Mesodermal cell (in vitro differentiated cells): Measurements from ENCODE around the gene OGFR. TPM values are rescaled to one million over a fixed set of nuclear protein-coding genes. Genes with fewer than 3 reads are reported as not detected.

Experiments
- H3K27ac ChIP-seq: 2 replicates; pipeline ENCODE4 v1.7.0; 2013; ENCODE audit warnings: mild to moderate bottlenecking, low read depth, low read length, moderate library complexity; ENCODE audit not compliant: severe bottlenecking
- H3K36me3 ChIP-seq: 2 replicates; pipeline ENCODE4 v1.7.1; 2013; ENCODE audit warnings: mild to moderate bottlenecking, low read length, moderate library complexity; ENCODE audit not compliant: control insufficient read depth, insufficient read depth
- H3K4me1 ChIP-seq: one replicate; pipeline ENCODE4 v1.7.1; 2013; ENCODE audit warnings: mild to moderate bottlenecking, low read length; ENCODE audit not compliant: insufficient read depth, control insufficient read depth, poor library complexity, severe bottlenecking
- H3K4me3 ChIP-seq: 2 replicates; pipeline ENCODE4 v1.7.0; 2013; ENCODE audit warnings: low read length, control low read depth, mild to moderate bottlenecking; ENCODE audit not compliant: insufficient read depth, poor library complexity, severe bottlenecking; ENCODE audit errors: extremely low read depth
- H3K9me3 ChIP-seq: 2 replicates; pipeline ENCODE4 v1.7.1; 2013; ENCODE audit warnings: mild to moderate bottlenecking, low read length, moderate library complexity; ENCODE audit not compliant: control insufficient read depth
- WGBS, 2 experiments: methylation state at CpG; one replicate each; pipeline ENCODE4 v1.1.5; 2013; ENCODE audit warnings: missing lambda C conversion rate in 2 of 2; ENCODE audit not compliant: insufficient coverage in 2 of 2; 5-methylcytosine and 5-hydroxymethylcytosine counted together
- polyA plus RNA-seq, 2 experiments: library from polyadenylated mRNA; stranded (reverse); fragments of 50-300 nt; gene quantifications; one replicate each; pipeline ENCODE4 v1.2.3, GENCODE V29; 2013

Gene OGFR, protein sequence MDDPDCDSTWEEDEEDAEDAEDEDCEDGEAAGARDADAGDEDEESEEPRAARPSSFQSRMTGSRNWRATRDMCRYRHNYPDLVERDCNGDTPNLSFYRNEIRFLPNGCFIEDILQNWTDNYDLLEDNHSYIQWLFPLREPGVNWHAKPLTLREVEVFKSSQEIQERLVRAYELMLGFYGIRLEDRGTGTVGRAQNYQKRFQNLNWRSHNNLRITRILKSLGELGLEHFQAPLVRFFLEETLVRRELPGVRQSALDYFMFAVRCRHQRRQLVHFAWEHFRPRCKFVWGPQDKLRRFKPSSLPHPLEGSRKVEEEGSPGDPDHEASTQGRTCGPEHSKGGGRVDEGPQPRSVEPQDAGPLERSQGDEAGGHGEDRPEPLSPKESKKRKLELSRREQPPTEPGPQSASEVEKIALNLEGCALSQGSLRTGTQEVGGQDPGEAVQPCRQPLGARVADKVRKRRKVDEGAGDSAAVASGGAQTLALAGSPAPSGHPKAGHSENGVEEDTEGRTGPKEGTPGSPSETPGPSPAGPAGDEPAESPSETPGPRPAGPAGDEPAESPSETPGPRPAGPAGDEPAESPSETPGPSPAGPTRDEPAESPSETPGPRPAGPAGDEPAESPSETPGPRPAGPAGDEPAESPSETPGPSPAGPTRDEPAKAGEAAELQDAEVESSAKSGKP
- polyA plus RNA-seq (2013, experiment 1 of 2): 34.8 TPM
- polyA plus RNA-seq (2013, experiment 2 of 2): 25.2 TPM

DNA sequence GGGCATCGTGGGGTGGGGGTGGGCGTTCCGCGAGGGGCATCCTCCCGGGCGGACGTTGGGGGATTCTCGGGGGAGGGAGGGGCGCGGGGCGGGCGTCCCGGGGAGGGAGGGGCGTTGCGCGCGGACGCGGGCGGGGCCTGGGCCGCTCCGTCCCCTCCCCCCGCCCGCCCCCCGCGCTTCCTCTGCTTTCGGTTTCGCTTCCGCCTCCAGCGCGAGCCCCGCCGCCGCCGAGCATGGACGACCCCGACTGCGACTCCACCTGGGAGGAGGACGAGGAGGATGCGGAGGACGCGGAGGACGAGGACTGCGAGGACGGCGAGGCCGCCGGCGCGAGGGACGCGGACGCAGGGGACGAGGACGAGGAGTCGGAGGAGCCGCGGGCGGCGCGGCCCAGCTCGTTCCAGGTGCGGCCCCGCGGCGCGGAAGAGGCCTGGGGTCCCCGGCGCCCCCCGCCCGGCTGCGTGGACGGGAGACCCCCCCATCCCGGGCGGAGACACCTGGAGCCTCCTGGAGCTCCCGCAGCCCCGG, at the start of gene OGFR:
Gene OGFR, plus strand, starts transcription at position 209 of the 528 bp plus-strand sequence. Its CDS starts 25 bp downstream, at position 234.
- no peaks in the 10 kb centered on the region for H3K9me3 ChIP-seq
- peaks cover 46% of the 10 kb centered on the region for H3K36me3 ChIP-seq
- H3K4me1 ChIP-seq: peaks cover 6% of the 10 kb centered on the region
- 0% methylated on average over 22 to 27 of the region's 77 CpGs for WGBS, 2 experiments
- H3K4me3 ChIP-seq: peak within 1 kb of the TSS; percentile 74
- no peak within 1 kb of the TSS for H3K27ac ChIP-seq

DNA sequence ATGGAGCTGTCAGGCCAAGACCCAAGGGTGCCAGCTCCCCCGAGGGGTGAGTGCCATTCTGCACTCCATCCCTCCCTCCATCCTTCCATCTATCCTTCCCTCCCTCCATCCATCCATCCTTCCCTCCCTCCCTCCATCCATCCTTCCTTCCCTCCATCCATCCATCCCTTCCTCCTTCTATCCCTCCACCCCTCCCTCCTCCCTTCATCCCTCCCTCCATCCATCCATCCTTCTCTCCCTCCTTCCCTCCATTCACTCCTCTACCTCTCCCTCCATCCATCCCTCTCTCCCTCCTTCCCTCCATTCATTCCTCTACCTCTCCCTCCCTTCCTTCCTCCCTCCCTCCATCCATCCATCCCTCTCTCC, 49.7 kb upstream of the OGFR start:
- H3K36me3 ChIP-seq: no peaks in the 10 kb centered on the region
- no peak overlapping the region for H3K4me3 ChIP-seq
- no peak overlapping the region for H3K27ac ChIP-seq
- H3K4me1 ChIP-seq: peaks cover 19% of the 10 kb centered on the region
- no peaks in the 10 kb centered on the region for H3K9me3 ChIP-seq
- 83 to 91% methylated on average over 1 of the region's 1 CpG for WGBS, 2 experiments

- H3K4me3 ChIP-seq: no peak overlapping the region
- H3K36me3 ChIP-seq: no peaks in the 10 kb centered on the region
- H3K27ac ChIP-seq: no peak overlapping the region
- no peaks in the 10 kb centered on the region for H3K9me3 ChIP-seq
- 61 to 65% methylated on average over 7 to 10 of the region's 10 CpGs for WGBS, 2 experiments
- H3K4me1 ChIP-seq: peaks cover 25% of the 10 kb centered on the region
Measured at GRCh38 chr20:62755817-62756724, 48.6 kb upstream of the OGFR start.

DNA sequence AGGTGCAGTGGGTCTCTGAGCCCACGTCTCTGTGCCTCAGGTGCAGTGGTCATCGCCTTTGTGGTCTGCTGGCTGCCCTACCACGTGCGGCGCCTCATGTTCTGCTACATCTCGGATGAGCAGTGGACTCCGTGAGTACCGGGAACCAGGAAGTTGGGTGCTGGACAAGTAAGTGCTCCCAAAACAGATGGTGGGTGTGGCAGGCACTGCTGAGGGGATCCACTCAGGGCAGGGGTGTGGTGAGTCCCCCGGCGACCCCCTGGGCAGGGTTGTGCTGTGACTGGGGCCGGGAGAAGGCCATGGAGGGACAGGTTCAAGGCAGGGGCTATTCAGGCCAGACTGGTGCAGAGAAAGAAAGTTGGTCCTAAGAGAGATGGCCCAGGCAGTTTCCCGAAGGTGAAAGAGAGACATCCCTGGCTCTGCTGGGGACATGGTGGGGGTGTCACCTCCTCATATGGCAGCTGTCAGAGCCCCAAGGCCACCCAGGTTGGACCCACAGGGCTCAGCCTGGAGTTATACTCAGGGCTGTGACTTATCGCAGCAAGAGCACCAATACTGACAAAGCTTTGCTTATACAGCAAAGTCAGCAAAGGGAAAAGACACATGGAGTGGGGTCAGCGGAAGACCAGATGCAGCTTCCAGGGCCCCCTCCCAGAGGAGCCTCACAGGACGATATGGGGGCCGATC, 46.3 kb upstream of the OGFR start:
- H3K4me3 ChIP-seq: no peak overlapping the region
- H3K27ac ChIP-seq: no peak overlapping the region
- 87 to 91% methylated on average over 12 to 14 of the region's 16 CpGs for WGBS, 2 experiments
- H3K36me3 ChIP-seq: no peaks in the 10 kb centered on the region
- H3K9me3 ChIP-seq: no peaks in the 10 kb centered on the region
- H3K4me1 ChIP-seq: peaks cover 10% of the 10 kb centered on the region

GRCh38 chr20:62759981-62760431, 44.6 kb upstream of the OGFR start:
- Histone ChIP-seq H3K9me3 (no peaks in the 10 kb centered on the region), H3K4me1 (peaks cover 10% of the 10 kb centered on the region), H3K27ac (no peak overlapping the region), H3K36me3 (no peaks in the 10 kb centered on the region), H3K4me3 (no peak overlapping the region)
- 96 to 98% methylated on average over 9 to 15 of the region's 20 CpGs for WGBS, 2 experiments

- Histone ChIP-seq H3K27ac (peak overlapping the region; percentile 62), H3K9me3 (no peaks in the 10 kb centered on the region), H3K4me3 (no peak overlapping the region), H3K36me3 (no peaks in the 10 kb centered on the region), H3K4me1 (peaks cover 10% of the 10 kb centered on the region)
- WGBS, 2 experiments: 80 to 82% methylated on average over 6 to 11 of the region's 11 CpGs
Measured at GRCh38 chr20:62760471-62760855, 44.2 kb upstream of the OGFR start.

- Histone ChIP-seq H3K9me3 (no peaks in the 10 kb centered on the region), H3K36me3 (no peaks in the 10 kb centered on the region), H3K4me3 (no peak overlapping the region), H3K4me1 (peaks cover 10% of the 10 kb centered on the region), H3K27ac (peak overlapping the region; percentile 62)
- WGBS, 2 experiments: 89 to 92% methylated on average over 23 to 25 of the region's 26 CpGs
Measured at GRCh38 chr20:62760856-62761758, 43.5 kb upstream of the OGFR start.

DNA sequence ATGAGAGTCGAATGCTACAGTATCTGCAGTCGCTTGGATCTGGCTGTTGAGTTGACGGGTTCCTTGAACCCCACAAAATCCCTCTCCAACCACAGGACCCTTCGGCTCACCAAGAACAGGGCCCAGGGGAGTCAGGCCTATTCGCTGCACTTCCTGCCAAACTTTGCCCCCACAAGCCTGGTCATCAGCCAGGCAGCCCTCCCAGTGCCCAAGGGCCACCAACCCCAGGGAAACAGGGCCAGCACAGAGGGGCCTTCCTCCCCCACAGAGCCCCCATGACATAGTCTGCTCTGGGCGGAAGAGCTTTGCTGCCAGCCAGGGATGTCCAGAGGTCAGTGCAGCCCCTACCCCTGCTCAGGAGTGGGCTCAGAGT, 42.9 kb upstream of the OGFR start:
- H3K4me1 ChIP-seq: peaks cover 10% of the 10 kb centered on the region
- H3K4me3 ChIP-seq: no peak overlapping the region
- H3K9me3 ChIP-seq: no peaks in the 10 kb centered on the region
- no peaks in the 10 kb centered on the region for H3K36me3 ChIP-seq
- WGBS, 2 experiments: 98 to 99% methylated on average over 6 of the region's 6 CpGs
- H3K27ac ChIP-seq: peak overlapping the region; percentile 62

DNA sequence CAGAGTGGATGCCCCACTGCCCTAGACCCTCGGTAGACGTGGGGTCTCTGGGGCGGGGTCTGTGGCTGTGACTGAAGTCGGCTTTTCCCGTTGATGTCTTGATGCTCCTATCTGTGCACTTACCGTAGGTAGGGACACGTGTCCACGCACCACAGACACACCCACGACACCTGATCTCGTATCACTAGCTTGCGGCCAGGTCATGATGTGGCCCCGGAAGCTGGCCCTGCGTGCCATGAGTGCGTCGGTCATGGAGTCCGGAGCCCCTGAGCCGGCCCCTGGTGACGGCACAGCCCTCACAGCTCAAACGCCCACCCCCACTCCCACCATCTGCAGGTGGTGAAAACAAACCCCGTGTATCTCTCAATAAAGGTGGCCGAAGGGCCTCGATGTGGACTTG, 42.3 kb upstream of the OGFR start:
- Histone ChIP-seq H3K4me1 (peaks cover 10% of the 10 kb centered on the region), H3K4me3 (no peak overlapping the region), H3K9me3 (no peaks in the 10 kb centered on the region), H3K36me3 (no peaks in the 10 kb centered on the region), H3K27ac (no peak overlapping the region)
- 92% methylated on average over 18 of the region's 22 CpGs for WGBS, 2 experiments
